Caco-2 (cell line): ENCODE results near the gene ADA. TPM values are rescaled to one million over a fixed set of nuclear protein-coding genes. Genes with fewer than 3 reads are reported as not detected.

ENCODE experiments used
- BruUV-seq: library from RNA; stranded (reverse); fragments of 400-500 nt; replicated peaks from 2 replicates; lab custom pipeline; 2021; lab: Mats Ljungman, UMichigan
- CTCF ChIA-PET: fragments of 300-600 bp; sonication (Branson Sonifier 250); formaldehyde crosslinking; loops from one replicate; lab custom pipeline; 2022; ENCODE audit warnings: antibody characterized with exemption; lab: Charles Lee
- POLR2A ChIA-PET: fragments of 300-600 bp; sonication (Branson Sonifier 250); formaldehyde crosslinking; loops from one replicate; lab custom pipeline; 2022; ENCODE audit warnings: antibody characterized with exemption; lab: Charles Lee
- DNase-seq, 2 experiments: peaks; one replicate each; pipeline versions ENCODE4 v3.0.0 to v3.0.0-alpha.2; 2020 to 2022
- H3K27me3 ChIP-seq: replicated peaks from 2 replicates; pipeline ENCODE4 v1.6.0; 2011; ENCODE audit warnings: low read length; ENCODE audit not compliant: control insufficient read depth, insufficient read depth
- H3K36me3 ChIP-seq: 2 replicates; pipeline ENCODE4 v1.5.1; 2011; ENCODE audit warnings: low read length; ENCODE audit not compliant: control insufficient read depth, insufficient read depth
- H3K4me1 ChIP-seq: fragments of 250-450 bp; sonication (Bioruptor Pico); 2 replicates; pipeline ENCODE4 v1.5.1; 2020; ENCODE audit warnings: mild to moderate bottlenecking
- H3K4me3 ChIP-seq: 2 replicates; pipeline ENCODE4 v1.5.1; 2011; ENCODE audit warnings: low read depth, mild to moderate bottlenecking, control low read depth, low read length
- H3K9me3 ChIP-seq: fragments of 250-450 bp; sonication (Bioruptor Pico); 2 replicates; pipeline ENCODE4 v1.5.1; 2020; ENCODE audit warnings: mild to moderate bottlenecking, moderate library complexity
- H3K27ac Mint-ChIP-seq: one replicate; pipeline ENCODE4 v1.8.0; 2022; ENCODE audit warnings: mixed read lengths; ENCODE audit not compliant: unreplicated experiment
- H3K27me3 Mint-ChIP-seq: one replicate; pipeline ENCODE4 v1.8.0; 2022; ENCODE audit warnings: mixed read lengths; ENCODE audit not compliant: insufficient read depth, unreplicated experiment
- H3K36me3 Mint-ChIP-seq: one replicate; pipeline ENCODE4 v1.8.0; 2022; ENCODE audit warnings: mild to moderate bottlenecking, mixed read lengths; ENCODE audit not compliant: insufficient read depth, unreplicated experiment
- H3K4me1 Mint-ChIP-seq: one replicate; pipeline ENCODE4 v1.8.0; 2022; ENCODE audit warnings: low read depth, mixed read lengths; ENCODE audit not compliant: unreplicated experiment
- H3K4me3 Mint-ChIP-seq: one replicate; pipeline ENCODE4 v1.8.0; 2022; ENCODE audit warnings: mild to moderate bottlenecking, moderate library complexity, mixed read lengths; ENCODE audit not compliant: unreplicated experiment
- H3K9me3 Mint-ChIP-seq: one replicate; pipeline ENCODE4 v1.8.0; 2022; ENCODE audit warnings: mixed read lengths; ENCODE audit not compliant: unreplicated experiment
- CTCF ChIP-seq, 2 experiments: fragments of 200-600 bp in 1 of 2; IDR thresholded peaks; 1 replicate in 1 of 2; 2 replicates in 1 of 2; pipeline versions ENCODE4 v1.5.1 to v1.8.0; 2011 to 2022; ENCODE audit warnings: antibody characterized with exemption in 1 of 2, control low read depth in 1 of 2, inconsistent platforms in 1 of 2, low read depth in 1 of 2, low read length in 1 of 2, mild to moderate bottlenecking in 1 of 2, moderate library complexity in 1 of 2; ENCODE audit not compliant: insufficient read depth in 1 of 2, severe bottlenecking in 1 of 2, unreplicated experiment in 1 of 2
- intact Hi-C: fragments of 100-400 bp; cut with micrococcal nuclease; formaldehyde crosslinking; loops from one replicate; pipeline ENCODE4 v1.10.0; 2022; ENCODE audit not compliant: unreplicated experiment
- total RNA-seq: library from RNA; stranded (reverse); gene quantifications from 2 replicates; pipeline ENCODE4 v1.2.3, GENCODE V29; 2022

ADA gene
- total RNA-seq, 1 experiment from 2014 or later = 21.1 TPM

GRCh38 chr20:44648068-44648467 is 3.4 kb downstream of the ADA start:
- ChIA-PET CTCF (interaction anchor here (1.0 kb wide), 1 partner anchor 35 kb away, joined by 3 read pairs; no protein-coding TSS in a partner anchor), POLR2A (no interaction called here)
- no peaks in the 10 kb centered on the region for H3K27me3 ChIP-seq
- BruUV-seq = no TSS peak
- Mint-ChIP-seq H3K4me3 (no peak overlapping the region), H3K27ac (no peak overlapping the region), H3K27me3 (peaks cover 3% of the 10 kb centered on the region), H3K36me3 (peaks cover 1% of the 10 kb centered on the region), H3K9me3 (peaks cover under 1% of the 10 kb centered on the region), H3K4me1 (peaks cover 17% of the 10 kb centered on the region)
- TF ChIP-seq CTCF (IDR thresholded peaks at IDR 0.05; ENCODE audit: insufficient read depth in 1 of 2, low read depth in 1 of 2, low read length in 1 of 2, severe bottlenecking in 1 of 2, unreplicated experiment in 1 of 2) = no peak
- no peaks in the 10 kb centered on the region for H3K9me3 ChIP-seq
- intact Hi-C loops = no loop called here
- no peaks in the 10 kb centered on the region for H3K36me3 ChIP-seq
- DNase-seq = no peak
- H3K4me1 ChIP-seq = peaks cover 15% of the 10 kb centered on the region
- no peak overlapping the region for H3K4me3 ChIP-seq

GRCh38 chr20:44646641-44647274 is 4.7 kb downstream of the ADA start:
- intact Hi-C loops = no loop called here
- CTCF ChIA-PET = interaction anchor here (0.6 to 1.1 kb wide), 2 partner anchors 76 to 101 kb away, joined by 3 read pairs; no protein-coding TSS in a partner anchor
- Mint-ChIP-seq H3K27ac (no peak overlapping the region), H3K36me3 (no peaks in the 10 kb centered on the region), H3K9me3 (no peaks in the 10 kb centered on the region), H3K4me3 (no peak overlapping the region), H3K4me1 (peaks cover 18% of the 10 kb centered on the region), H3K27me3 (no peaks in the 10 kb centered on the region)
- no peak for TF ChIP-seq CTCF (IDR thresholded peaks at IDR 0.05; ENCODE audit: insufficient read depth in 1 of 2, low read depth in 1 of 2, low read length in 1 of 2, severe bottlenecking in 1 of 2, unreplicated experiment in 1 of 2)
- no peak for DNase-seq
- no TSS peak for BruUV-seq
- H3K27me3 ChIP-seq = no peaks in the 10 kb centered on the region
- POLR2A ChIA-PET = no interaction called here
- H3K9me3 ChIP-seq = no peaks in the 10 kb centered on the region
- peaks cover 28% of the 10 kb centered on the region for H3K4me1 ChIP-seq
- no peaks in the 10 kb centered on the region for H3K36me3 ChIP-seq
- H3K4me3 ChIP-seq = no peak overlapping the region

GRCh38 chr20:44646023-44646640 is 5.4 kb downstream of the ADA start:
- H3K4me3 ChIP-seq = no peak overlapping the region
- CTCF ChIA-PET = interaction anchor here (1.1 kb wide), 1 partner anchor 102 kb away, joined by 3 read pairs; no protein-coding TSS in a partner anchor
- H3K36me3 Mint-ChIP-seq = no peaks in the 10 kb centered on the region
- no peak overlapping the region for H3K27ac Mint-ChIP-seq
- no peak for DNase-seq
- no peaks in the 10 kb centered on the region for H3K9me3 Mint-ChIP-seq
- TF ChIP-seq CTCF (IDR thresholded peaks at IDR 0.05; ENCODE audit: insufficient read depth in 1 of 2, low read depth in 1 of 2, low read length in 1 of 2, severe bottlenecking in 1 of 2, unreplicated experiment in 1 of 2) = no peak
- no peaks in the 10 kb centered on the region for H3K27me3 ChIP-seq
- H3K27me3 Mint-ChIP-seq = no peaks in the 10 kb centered on the region
- intact Hi-C loops = no loop called here
- no peaks in the 10 kb centered on the region for H3K9me3 ChIP-seq
- no peak overlapping the region for H3K4me3 Mint-ChIP-seq
- no TSS peak for BruUV-seq
- POLR2A ChIA-PET = no interaction called here
- peaks cover 22% of the 10 kb centered on the region for H3K4me1 Mint-ChIP-seq
- peaks cover 26% of the 10 kb centered on the region for H3K4me1 ChIP-seq
- no peaks in the 10 kb centered on the region for H3K36me3 ChIP-seq
